SH-SY5Y (cell line): ENCODE measurements around the gene SLC22A4.

ENCODE experiments used
- GATA2 ChIP-seq: IDR thresholded peaks from 2 replicates; pipeline ENCODE4 v1.6.1; 2011; ENCODE audit warnings: mild to moderate bottlenecking, low read depth, low read length
- GATA3 ChIP-seq: IDR thresholded peaks from 2 replicates; pipeline ENCODE4 v1.6.1; 2011; ENCODE audit warnings: low read depth, mild to moderate bottlenecking, low read length, moderate library complexity

- no peak for TF ChIP-seq GATA2
- no peak for TF ChIP-seq GATA3
These were observed 27.0 kb downstream of the SLC22A4 start for GRCh38 chr5:132321109-132321721.
